Glomerular visceral epithelial cell (primary cell): ENCODE results near the gene KDSR.

Source experiments
- DNase-seq: peaks from one replicate; pipeline ENCODE4 v3.0.0-alpha.2; 2016; ENCODE audit errors: extremely low spot score

Gene KDSR

GRCh38 chr18:63321291-63321690 is 45.7 kb downstream of the KDSR start:
- no peak for DNase-seq

DNA sequence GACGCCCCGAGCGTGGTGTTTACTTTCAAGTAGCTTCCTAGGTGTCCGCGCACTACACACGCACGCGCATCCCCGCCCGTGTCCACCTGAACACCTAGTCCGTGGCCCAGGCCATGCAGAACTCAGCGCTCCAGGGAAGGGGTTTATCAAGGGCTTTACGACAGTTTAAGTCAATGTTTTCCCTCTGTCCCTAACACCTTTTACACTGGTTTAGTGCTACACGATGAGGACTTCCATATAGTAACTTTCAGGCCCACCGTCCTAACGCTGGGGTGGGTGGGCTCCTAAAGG is 46.1 kb downstream of the KDSR start:
- no peak for DNase-seq

DNA sequence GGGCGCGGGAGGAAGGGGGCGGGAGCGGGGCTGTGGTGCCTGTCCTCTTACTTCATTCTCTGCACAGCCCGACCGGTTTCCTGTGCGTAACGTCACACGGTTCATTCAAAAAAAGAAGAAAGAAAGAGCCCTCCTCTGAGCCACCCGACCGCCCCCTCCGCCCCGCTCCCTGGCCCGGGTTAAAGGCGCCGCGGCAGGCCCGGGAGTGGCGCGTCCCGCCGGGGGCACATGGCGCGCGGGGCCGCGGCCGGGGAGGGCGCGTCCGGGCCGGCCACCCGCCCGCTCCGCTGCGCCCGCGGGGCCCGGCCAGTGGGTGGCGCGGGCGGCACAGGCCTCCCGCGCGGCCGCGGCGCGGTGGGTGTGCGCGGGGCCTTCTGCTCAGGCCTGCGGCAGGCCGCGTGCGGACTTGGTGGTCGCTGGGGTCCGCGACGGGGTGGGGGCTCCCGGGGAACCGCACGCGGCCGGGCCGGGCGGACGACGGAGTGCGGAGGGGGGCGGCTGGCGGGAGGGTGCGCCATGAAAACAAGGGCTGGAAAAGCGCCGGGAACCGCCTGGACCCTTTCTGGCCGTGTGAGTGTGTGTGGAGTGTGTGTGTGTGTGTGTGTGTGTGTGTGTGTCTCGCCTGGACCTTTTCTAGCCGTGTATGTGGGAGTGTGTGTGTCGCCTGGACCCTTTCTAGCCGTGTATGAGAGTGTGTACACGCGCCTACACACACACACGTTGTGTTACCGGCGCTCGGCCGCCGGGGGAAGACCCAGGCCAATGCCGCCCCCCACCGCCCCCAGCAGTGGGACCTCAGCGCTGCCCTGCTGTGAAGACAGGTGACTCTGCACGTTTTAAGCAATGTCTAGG is 46.7 kb downstream of the KDSR start:
- DNase-seq, result peak; percentile 85

GRCh38 chr18:63319383-63320122 is 47.5 kb downstream of the KDSR start, which contains the start of gene BCL2:
TSS of gene BCL2 (minus strand) at chr18:63319769.
- peak; percentile 36 for DNase-seq

DNA sequence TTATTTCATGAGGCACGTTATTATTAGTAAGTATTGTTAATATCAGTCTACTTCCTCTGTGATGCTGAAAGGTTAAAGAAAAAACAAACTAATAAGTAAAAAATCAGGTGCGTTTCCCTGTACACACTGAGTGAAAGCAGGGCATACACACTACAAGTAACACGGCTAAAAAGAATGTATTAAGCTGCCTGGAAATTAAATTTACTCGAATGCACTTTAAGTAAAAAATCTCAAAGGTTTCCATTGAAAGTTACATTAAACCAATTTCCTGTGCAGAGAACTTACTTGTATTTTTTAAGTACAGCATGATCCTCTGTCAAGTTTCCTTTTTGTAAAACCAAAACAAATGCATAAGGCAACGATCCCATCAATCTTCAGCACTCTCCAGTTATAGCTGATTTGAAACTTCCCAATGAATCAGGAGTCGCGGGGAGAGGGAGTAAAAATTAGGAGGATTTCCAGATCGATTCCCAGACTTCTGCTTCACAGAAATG is 48.1 kb downstream of the KDSR start:
- DNase-seq, result no peak

DNA sequence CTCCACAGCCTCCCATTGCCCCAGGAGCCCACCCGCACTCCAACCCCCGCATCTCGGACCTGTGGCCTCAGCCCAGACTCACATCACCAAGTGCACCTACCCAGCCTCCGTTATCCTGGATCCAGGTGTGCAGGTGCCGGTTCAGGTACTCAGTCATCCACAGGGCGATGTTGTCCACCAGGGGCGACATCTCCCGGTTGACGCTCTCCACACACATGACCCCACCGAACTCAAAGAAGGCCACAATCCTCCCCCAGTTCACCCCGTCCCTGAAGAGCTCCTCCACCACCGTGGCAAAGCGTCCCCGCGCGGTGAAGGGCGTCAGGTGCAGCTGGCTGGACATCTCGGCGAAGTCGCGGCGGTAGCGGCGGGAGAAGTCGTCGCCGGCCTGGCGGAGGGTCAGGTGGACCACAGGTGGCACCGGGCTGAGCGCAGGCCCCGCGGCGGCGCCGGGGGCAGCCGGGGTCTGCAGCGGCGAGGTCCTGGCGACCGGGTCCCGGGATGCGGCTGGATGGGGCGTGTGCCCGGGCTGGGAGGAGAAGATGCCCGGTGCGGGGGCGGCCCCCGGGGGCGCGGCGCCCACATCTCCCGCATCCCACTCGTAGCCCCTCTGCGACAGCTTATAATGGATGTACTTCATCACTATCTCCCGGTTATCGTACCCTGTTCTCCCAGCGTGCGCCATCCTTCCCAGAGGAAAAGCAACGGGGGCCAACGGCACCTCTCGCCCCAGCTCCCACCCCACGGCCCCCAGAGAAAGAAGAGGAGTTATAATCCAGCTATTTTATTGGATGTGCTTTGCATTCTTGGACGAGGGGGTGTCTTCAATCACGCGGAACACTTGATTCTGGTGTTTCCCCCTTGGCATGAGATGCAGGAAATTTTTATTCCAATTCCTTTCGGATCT is 48.8 kb downstream of the KDSR start:
- peak; percentile 67 for DNase-seq

DNA sequence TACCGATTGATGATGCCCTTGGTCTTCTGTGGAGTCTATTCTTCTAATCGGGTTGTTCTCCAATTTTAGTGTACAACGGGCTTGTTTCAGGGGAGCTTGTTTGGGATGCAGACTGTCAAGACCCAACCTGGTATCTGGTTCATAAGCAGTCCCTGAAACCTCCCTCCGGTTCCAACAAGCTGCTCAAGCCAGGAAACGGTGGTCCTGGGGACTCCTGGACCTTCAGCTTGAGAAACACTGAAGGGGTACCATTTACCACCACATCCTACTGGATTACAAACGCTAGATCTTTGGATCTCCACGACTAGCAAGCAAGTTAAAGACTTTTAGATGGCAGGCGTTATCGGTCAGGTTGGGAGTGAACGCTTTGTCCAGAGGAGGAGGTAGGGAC is 49.5 kb downstream of the KDSR start:
- no peak for DNase-seq

- DNase-seq, result no peak
These were observed 50.1 kb downstream of the KDSR start for GRCh38 chr18:63316612-63317555.

DNA sequence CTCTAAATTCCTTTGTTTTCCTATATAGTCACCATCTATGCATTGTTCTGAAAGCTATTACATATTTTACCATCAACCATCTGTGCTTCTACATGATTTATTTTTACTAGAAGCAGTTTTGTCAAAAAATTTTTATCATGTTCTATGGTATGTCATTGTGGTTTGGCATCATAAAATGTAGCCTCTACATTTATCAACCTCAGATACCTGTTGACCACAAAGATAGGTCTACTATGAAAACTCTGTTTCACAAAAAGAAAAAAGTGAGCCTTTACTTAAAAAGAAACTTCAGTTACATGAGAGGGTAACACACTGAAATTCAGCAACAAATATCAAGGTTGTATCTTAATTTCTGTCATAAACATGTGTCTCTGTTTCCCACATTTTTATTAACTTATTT is 51.1 kb downstream of the KDSR start:
- no peak for DNase-seq

GRCh38 chr18:63315131-63315662 is 51.8 kb downstream of the KDSR start:
- no peak for DNase-seq

DNA sequence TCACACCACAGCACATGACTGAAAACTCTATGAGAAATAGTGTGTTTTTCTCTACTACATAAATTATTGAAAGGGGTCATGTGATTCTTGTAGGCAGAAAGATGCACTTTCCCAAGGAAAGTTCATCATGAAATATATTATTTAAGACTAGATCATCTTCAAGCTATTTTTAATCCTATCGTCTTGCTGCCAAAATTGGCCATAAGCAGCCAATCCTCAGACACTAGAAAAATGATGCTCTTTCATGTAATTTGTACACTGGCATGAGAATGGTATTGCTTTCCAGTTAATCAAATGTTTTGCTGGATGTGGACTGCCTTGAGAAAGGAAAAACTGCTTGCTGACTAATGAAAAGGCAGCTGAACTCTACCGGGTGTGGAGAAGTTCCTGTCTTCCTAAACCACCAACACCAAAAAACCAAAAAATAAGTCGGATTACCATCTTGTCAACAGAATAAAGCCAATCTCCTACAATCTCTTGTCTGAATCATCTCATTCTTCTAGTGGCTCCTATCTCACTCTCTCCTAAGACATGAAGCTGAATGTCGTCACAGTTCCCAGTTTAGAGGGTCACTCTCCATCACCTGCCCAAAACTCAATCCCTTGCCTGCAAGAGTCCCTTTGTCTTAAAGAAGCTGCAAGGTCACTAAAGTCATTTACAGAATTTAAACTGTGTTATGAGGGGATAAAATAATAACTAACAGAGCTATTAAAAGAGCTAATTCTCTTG is 52.8 kb downstream of the KDSR start:
- no peak for DNase-seq

GRCh38 chr18:63313396-63313917 is 53.5 kb downstream of the KDSR start:
- no peak for DNase-seq

DNA sequence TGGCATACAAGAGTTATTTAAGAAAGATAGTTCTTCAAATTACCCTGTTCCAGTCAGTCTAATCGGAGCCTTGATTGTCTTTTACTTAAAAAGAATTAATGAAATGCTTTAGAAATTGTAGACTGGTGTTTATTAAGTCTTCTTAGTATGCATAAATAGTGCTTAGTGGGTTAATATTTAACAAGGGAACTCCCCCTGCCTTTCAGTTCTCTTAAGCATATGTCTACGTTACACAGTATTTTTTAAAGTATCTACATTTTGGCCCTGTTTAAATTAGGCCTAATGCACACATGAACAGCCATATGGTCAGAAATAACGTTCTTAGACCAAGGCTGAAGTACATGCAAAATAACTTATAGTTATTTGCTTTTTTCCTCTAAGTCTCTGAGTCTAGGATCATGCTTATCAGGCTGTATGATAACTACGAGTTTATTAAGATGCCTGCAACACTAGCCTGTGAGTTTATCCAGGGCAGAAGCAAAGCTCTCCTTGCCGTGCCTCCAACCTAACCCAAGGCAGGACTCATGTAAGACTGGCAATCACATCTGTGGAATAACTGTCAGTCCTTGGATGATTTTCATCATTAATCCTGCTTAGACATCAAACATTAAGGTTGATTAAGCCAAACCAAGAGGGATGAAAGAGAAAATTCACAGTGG is 54.1 kb downstream of the KDSR start:
- DNase-seq, result no peak

- no peak for DNase-seq
These were observed 55.0 kb downstream of the KDSR start for GRCh38 chr18:63312019-63312409.

GRCh38 chr18:63311118-63312018 is 55.6 kb downstream of the KDSR start:
- peak; percentile 49 for DNase-seq

DNA sequence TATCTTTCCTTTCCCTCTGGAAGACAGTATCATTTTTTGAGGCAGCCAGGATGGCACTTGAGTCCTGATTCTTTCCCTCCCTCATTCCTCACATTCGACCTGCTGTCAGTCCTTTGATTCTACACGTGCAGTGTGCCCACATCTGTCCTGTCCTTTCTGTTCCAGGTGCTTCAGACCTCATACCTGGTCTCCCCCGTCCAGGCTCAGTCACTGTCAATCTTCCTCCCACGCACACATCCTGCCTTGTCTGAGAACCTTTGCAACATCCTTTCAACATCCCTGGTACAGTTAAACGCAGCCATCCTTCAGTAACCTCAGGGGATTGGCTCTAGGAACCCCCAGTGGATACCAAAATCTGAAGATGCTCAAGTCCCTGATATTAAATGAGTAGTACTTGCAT is 57.6 kb downstream of the KDSR start:
- no peak for DNase-seq

DNA sequence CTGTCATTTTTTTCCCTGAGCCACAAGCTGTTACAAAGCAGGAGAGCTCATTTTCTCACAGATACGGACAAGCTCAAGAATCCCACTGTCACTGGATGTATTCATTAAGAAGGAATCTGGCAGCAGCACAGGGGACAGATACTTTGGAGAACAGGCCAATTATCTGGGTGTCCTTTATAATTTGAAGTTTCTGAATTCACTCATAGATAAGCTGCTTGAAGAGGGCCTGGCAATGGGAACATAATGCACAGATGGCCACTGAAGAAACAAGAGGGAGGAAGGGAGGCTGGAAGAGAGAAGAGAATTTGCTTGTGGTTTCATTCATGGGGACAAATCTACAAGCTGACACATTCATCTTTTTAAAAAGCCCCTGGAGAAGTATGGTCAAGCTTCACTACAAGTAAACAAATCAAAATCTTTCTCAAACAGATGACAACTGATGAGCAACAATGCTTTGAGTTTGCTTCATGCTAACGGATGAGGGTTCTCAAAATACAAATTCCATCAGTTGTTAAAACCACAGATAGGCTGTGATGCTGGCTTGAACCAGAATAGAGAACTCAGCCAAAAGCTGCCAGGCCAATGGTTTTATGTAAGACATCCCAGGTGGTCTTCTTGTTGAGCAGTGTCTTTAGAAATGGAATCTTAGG is 59.3 kb downstream of the KDSR start:
- DNase-seq, result no peak
